ENCODE data around the gene ZNF428.

DNA sequence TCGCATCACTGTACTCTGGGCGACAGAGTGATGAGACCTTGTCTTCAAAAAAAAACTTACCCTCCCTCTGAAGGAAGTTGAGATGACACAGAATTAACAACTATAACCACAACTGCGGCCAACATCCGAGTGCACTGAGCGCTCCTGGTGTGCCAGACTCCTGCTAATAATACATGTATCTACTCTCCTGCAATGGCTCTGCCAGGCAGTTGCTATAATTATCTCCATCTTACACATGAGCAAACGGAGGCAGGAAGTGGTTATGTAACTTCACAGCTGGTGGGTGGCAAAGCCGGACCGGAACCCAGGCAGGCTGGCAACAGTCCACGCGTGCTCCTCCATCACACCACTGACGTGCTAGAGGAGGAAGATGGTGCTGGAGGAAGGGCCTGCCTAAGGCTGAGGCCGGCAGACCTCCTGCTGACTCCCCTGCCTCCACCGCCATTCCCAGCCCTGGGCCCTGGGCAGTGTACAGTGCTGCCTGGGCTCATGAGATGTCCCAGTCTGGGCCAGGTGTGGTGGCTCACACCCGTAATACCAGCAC, 56.7 kb downstream of the ZNF428 start:
- TF ChIP-seq EZH2 (IDR thresholded peaks at IDR 0.05; ENCODE audit: borderline replicate concordance, low read length) = no peak
- TF ChIP-seq, protein P1, sequence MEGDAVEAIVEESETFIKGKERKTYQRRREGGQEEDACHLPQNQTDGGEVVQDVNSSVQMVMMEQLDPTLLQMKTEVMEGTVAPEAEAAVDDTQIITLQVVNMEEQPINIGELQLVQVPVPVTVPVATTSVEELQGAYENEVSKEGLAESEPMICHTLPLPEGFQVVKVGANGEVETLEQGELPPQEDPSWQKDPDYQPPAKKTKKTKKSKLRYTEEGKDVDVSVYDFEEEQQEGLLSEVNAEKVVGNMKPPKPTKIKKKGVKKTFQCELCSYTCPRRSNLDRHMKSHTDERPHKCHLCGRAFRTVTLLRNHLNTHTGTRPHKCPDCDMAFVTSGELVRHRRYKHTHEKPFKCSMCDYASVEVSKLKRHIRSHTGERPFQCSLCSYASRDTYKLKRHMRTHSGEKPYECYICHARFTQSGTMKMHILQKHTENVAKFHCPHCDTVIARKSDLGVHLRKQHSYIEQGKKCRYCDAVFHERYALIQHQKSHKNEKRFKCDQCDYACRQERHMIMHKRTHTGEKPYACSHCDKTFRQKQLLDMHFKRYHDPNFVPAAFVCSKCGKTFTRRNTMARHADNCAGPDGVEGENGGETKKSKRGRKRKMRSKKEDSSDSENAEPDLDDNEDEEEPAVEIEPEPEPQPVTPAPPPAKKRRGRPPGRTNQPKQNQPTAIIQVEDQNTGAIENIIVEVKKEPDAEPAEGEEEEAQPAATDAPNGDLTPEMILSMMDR (IDR thresholded peaks at IDR 0.05; ENCODE audit: low read length) = no peak

Measured in OCI-LY1 (cell line).